Spleen (tissue), 11 donors: ENCODE measurements around the gene GALK1. TPM values are rescaled to one million over a fixed set of nuclear protein-coding genes. Genes with fewer than 3 reads are reported as not detected.

Experiments
- DNase-seq: peaks from one replicate; pipeline ENCODE4 v3.0.0-alpha.2; 2020
- H3K27ac ChIP-seq, 8 donors: fragments of 200-600 bp; sonication (generic) in 7 of 8; 1 replicate in 4 of 8; 2 replicates in 4 of 8; pipeline versions ENCODE4 v1.5.0 to v1.8.0; 2016 to 2021; ENCODE audit warnings: inconsistent platforms in 4 of 8, mild to moderate bottlenecking in 4 of 8, moderate library complexity in 1 of 8
- H3K27me3 ChIP-seq, 7 donors: fragments of 200-600 bp; sonication (generic) in 6 of 7; replicated peaks in 1 of 7; 1 replicate in 4 of 7; 2 replicates in 3 of 7; pipeline versions ENCODE4 v1.5.0 to v1.8.0; 2016 to 2021; ENCODE audit warnings: inconsistent platforms in 3 of 7, mild to moderate bottlenecking in 1 of 7
- H3K36me3 ChIP-seq, 6 donors: fragments of 200-600 bp; sonication (generic) in 5 of 6; 1 replicate in 4 of 6; 2 replicates in 2 of 6; pipeline versions ENCODE4 v1.5.0 to v1.8.0; 2016 to 2021; ENCODE audit warnings: inconsistent platforms in 2 of 6
- H3K4me1 ChIP-seq, 6 donors: fragments of 200-600 bp; sonication (generic) in 5 of 6; 1 replicate in 3 of 6; 2 replicates in 3 of 6; pipeline versions ENCODE4 v1.5.0 to v1.8.0; 2016 to 2021; ENCODE audit warnings: inconsistent platforms in 3 of 6
- H3K4me3 ChIP-seq, 8 donors: fragments of 200-600 bp; sonication (generic) in 7 of 8; 1 replicate in 4 of 8; 2 replicates in 4 of 8; pipeline versions ENCODE4 v1.5.0 to v1.8.0; 2016 to 2021; ENCODE audit warnings: inconsistent platforms in 4 of 8, mild to moderate bottlenecking in 4 of 8, moderate library complexity in 2 of 8
- H3K9me3 ChIP-seq, 8 donors: fragments of 200-600 bp; sonication (generic) in 7 of 8; 1 replicate in 4 of 8; 2 replicates in 4 of 8; pipeline versions ENCODE4 v1.5.0 to v1.8.0; 2016 to 2021; ENCODE audit warnings: inconsistent platforms in 4 of 8
- POLR2A ChIP-seq, 3 donors: fragments of 450-650 bp; IDR thresholded peaks; one replicate each; pipeline ENCODE4 v1.5.1; 2017; ENCODE audit warnings: antibody characterized with exemption in 3 of 3, mild to moderate bottlenecking in 1 of 3
- POLR2AphosphoS5 ChIP-seq, 3 donors: sonication (generic); formaldehyde crosslinking; IDR thresholded peaks; one replicate each; pipeline ENCODE4 v1.5.1; 2017; ENCODE audit warnings: antibody characterized with exemption in 3 of 3
- WGBS, 5 donors: extraction: QIAGEN DNeasy Blood & Tissue Kit in 3 of 5; methylation state at CpG; one replicate each; pipeline versions ENCODE4 v1.1.5 to v1.1.7; 2013 to 2018; 5-methylcytosine and 5-hydroxymethylcytosine counted together
- intact Hi-C: fragments of 100-400 bp; cut with DNase I; formaldehyde crosslinking; loops from one replicate; pipeline ENCODE4 v1.15.0; 2023; ENCODE audit warnings: low total_unique reads
- polyA plus RNA-seq, 3 donors: library from polyadenylated mRNA; stranded (reverse); fragments of 200-250 nt; gene quantifications; one replicate each; pipeline ENCODE4 v1.2.1, GENCODE V29; 2013
- total RNA-seq, 7 donors: library from RNA; depleted of rRNA in 3 of 7; stranded (reverse); fragments of >200 nt in 3 of 7; fragmentation: NEBNext Ultra II Directional in 4 of 7; extraction: Animal tissue kit (Norgen Biotek cat#: 25700) in 4 of 7; gene quantifications; one replicate each; pipeline versions ENCODE4 v1.1.0 to v1.2.1, GENCODE V29; 2016 to 2021
- TF ChIP-seq, protein P1 (sequence below), 11 experiments: fragments of 200-600 bp in 7 of 11; fragments of 450-650 bp in 4 of 11; sonication (generic) in 4 of 11; IDR thresholded peaks in 8 of 11; conservative IDR thresholded peaks in 3 of 11; 1 replicate in 7 of 11; 2 replicates in 4 of 11; pipeline versions ENCODE4 v1.4.0 to v1.8.0; 2016 to 2021; ENCODE audit warnings: antibody characterized with exemption in 11 of 11, inconsistent platforms in 4 of 11, mild to moderate bottlenecking in 1 of 11
- donor health status: healthy with polysubstance abuse.
- donor health status: DM: no; HTN: no; CAD: no; lungs with moderate emphysema.
- donor health status: DM: no; HTN: no; CAD: no.
- donor health status: Bipolar disorder and iron deficiency.
- donor health status: healthy.
- donor health status: DM: no; HTN: no; CAD: no.
- donor health status: DM: yes; HTN: yes; CAD: no.

GALK1 gene
- total and polyA plus RNA-seq, 10 donors: 23.5 to 45.9 (median 34.0) TPM

DNA sequence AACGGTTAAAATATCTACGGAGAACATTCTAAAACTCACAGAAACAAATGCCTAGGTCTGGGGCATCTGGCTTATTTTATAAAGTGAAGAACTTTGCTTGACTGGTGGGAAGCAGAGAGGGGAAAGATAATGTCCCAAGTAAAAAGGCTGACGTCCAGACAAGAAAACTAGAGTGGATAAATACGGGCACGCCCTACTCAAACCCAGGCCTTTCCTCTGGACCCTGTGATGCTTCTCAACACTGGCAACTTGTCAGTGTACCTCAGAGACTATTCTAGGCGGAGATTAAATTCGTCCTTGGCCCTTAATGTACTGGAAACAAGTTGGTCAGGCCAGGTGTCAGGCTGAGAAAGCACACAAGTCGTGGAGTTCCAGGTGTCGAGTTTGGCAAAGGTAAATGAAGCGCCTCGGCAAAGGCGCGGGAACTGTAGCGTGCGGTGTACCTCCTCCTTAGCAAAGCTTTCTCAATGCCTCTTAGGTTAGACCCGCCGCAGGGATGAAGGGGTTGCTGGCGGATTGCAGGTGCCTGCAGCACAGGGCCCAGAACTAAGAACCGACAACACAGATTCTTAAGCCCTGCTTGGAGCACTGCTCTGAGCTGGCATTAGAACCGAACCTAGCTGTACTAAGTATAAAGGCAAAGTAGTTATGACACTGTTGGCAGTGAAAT, 18.9 kb upstream of the GALK1 start:
- 53 to 66% (median 60%) methylated on average over 20 of the region's 20 CpGs for whole genome bisulfite sequencing, 5 donors
- intact Hi-C loops: no loop called here
- H3K27me3 ChIP-seq: no peaks in the 10 kb centered on the region
- peak overlapping the region; percentile 98 to 100 (median 99) for H3K27ac ChIP-seq
- peak overlapping the region; percentile 20 to 75 (median 46) for H3K4me3 ChIP-seq
- TF ChIP-seq, protein P1, sequence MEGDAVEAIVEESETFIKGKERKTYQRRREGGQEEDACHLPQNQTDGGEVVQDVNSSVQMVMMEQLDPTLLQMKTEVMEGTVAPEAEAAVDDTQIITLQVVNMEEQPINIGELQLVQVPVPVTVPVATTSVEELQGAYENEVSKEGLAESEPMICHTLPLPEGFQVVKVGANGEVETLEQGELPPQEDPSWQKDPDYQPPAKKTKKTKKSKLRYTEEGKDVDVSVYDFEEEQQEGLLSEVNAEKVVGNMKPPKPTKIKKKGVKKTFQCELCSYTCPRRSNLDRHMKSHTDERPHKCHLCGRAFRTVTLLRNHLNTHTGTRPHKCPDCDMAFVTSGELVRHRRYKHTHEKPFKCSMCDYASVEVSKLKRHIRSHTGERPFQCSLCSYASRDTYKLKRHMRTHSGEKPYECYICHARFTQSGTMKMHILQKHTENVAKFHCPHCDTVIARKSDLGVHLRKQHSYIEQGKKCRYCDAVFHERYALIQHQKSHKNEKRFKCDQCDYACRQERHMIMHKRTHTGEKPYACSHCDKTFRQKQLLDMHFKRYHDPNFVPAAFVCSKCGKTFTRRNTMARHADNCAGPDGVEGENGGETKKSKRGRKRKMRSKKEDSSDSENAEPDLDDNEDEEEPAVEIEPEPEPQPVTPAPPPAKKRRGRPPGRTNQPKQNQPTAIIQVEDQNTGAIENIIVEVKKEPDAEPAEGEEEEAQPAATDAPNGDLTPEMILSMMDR (IDR thresholded peaks at IDR 0.05 in 8 of 11, conservative IDR thresholded peaks at IDR 0.05 in 3 of 11): no peak
- TF ChIP-seq POLR2A (IDR thresholded peaks at IDR 0.05): no peak
- TF ChIP-seq POLR2AphosphoS5 (IDR thresholded peaks at IDR 0.05): no peak
- no peaks in the 10 kb centered on the region for H3K9me3 ChIP-seq
- DNase-seq: peak; percentile 89
- H3K36me3 ChIP-seq: peaks cover 0 to 2% (median under 1%) of the 10 kb centered on the region in 6 donors
- peaks cover 47 to 87% (median 63%) of the 10 kb centered on the region in 6 donors for H3K4me1 ChIP-seq

GRCh38 chr17:75783069-75783783, 18.2 kb upstream of the GALK1 start:
- TF ChIP-seq POLR2A (IDR thresholded peaks at IDR 0.05) (no peak), POLR2AphosphoS5 (IDR thresholded peaks at IDR 0.05) (no peak)
- TF ChIP-seq, protein P1 (IDR thresholded peaks at IDR 0.05 in 8 of 11, conservative IDR thresholded peaks at IDR 0.05 in 3 of 11): peak; percentile 41 to 80 (median 74)
- Histone ChIP-seq H3K36me3 (peaks cover 0 to 9% (median 8%) of the 10 kb centered on the region in 6 donors), H3K4me3 (peak overlapping the region in 1 of 8 donors; percentile 75), H3K27ac (peak overlapping the region; percentile 98 to 100 (median 99)), H3K9me3 (no peaks in the 10 kb centered on the region), H3K4me1 (peaks cover 44 to 85% (median 66%) of the 10 kb centered on the region in 6 donors), H3K27me3 (no peaks in the 10 kb centered on the region)
- no peak for DNase-seq
- intact Hi-C loops: no loop called here
- WGBS, 5 donors: 2 to 7% (median 4%) methylated on average over 6 of the region's 6 CpGs

DNA sequence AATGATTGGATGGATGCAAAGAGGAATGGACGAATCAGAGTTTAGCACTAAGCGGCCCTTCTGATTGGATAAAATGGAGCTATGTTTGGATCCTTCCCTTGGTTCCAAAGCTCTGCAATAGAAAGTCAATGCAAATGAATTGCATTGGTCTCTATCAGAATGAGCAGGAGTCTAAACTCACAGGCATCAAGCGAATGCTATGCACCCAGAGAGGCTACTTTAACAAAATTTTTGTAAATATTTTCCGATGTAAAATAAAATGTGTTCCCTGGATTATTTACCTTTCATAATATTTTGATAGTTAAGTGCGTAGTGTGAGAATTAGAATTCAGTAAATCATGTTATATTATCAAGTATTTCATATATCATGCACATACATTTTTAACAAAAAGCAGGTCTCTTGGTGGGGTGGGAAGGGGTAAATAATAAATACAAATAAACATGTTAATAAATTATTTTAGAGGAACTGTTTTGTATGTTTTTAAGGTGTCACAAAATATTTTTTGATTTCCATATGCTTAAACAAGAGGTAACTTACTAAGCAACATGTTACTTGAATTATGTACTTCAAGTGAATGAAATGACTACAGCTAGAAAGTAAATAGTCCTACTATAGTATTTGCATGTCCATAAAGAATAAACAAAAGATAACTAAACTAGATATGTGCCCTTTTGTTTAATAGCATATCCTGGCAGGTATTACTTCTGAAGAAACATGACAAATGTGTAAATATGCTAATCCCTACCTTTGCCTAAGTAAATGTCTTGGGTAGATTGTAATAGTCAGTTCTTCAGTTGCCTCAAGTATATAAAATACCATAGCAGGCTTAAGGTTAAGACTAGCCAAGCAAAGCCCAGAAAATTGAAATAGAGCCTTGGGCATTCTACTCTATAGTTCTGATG, 15.2 kb upstream of the GALK1 start:
- Histone ChIP-seq H3K4me1 (peaks cover 46 to 85% (median 67%) of the 10 kb centered on the region in 6 donors), H3K4me3 (peak overlapping the region in 2 of 8 donors; percentile 87 to 88), H3K27me3 (no peaks in the 10 kb centered on the region), H3K27ac (peak overlapping the region; percentile 32 to 100 (median 98)), H3K36me3 (peaks cover 0 to 39% (median 25%) of the 10 kb centered on the region in 6 donors), H3K9me3 (no peaks in the 10 kb centered on the region)
- TF ChIP-seq, protein P1 (IDR thresholded peaks at IDR 0.05 in 8 of 11, conservative IDR thresholded peaks at IDR 0.05 in 3 of 11): no peak
- TF ChIP-seq POLR2A (IDR thresholded peaks at IDR 0.05) (peak in 1 of 3 donors; percentile 7), POLR2AphosphoS5 (IDR thresholded peaks at IDR 0.05) (no peak)
- 21 to 24% (median 23%) methylated on average over 5 of the region's 5 CpGs for WGBS, 5 donors
- intact Hi-C loops: loop anchor here (5.0 kb wide), 1 partner anchor 67 kb away; no protein-coding TSS in a partner anchor
- DNase-seq: no peak
